GM19328 (cell line): ENCODE data around the gene NHP2.

Experiments used
- ATAC-seq: cut with Tn5 transposase; IDR thresholded peaks from one replicate; pipeline ENCODE4 v1.9.1; 2021; ENCODE audit warnings: mild to moderate bottlenecking, moderate library complexity; ENCODE audit not compliant: unreplicated experiment

The NHP2 gene

DNA sequence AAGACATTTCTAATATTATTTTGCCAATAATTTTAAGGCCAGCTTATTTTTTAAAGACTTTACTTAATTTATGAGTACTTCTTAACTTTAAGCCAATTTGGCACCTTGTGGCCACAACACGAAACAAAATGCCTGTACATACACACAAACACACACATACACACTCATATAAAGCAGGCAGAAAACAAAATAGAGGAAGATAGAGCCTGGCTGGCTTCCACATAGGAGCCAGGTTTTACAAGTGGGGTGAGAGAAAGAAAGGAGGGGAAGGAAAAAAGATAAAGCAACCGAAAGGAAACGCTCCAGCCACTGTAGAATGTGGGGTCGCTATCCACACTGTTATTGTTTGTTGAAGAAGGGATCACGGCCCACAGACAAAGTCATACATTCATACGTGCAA is 23.1 kb upstream of the NHP2 start:
- no peak for ATAC-seq

DNA sequence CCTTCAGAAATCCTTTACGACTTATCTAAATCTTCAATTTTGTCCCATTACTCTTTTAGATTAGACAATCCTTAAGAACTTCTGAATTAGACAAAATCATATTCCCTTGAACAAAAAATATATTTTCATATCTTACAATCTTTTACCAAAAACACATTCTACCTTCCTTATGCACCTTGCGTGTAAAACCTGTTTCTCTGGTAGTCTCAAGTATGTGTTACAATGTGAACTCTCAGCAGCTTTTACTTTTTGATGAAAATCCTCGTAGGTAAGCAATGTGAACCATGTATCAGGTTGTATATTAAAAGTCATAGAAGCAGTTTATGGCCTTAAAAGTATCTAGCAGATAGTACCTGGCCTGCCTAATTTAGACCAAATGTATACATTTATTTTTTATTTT is 20.8 kb upstream of the NHP2 start:
- ATAC-seq, result no peak

DNA sequence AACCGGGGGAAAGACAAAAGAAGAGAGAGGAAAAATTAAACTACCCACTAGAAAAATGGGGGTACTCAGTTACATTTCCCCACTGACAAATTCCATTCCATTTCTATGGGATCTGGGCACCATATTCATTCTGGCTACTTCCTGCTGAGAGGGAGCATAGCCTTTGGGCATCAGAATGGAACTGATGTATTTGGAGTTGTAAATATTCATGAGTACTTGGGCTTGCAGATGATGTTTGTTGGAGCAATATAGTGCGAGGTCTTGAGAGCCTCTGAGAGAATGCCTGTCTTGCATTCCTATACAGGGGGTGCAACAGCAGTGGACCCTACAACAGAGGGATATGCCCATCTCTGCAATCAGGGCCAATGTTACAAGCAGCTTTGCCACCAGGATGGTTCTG is 16.8 kb upstream of the NHP2 start:
- no peak for ATAC-seq

DNA sequence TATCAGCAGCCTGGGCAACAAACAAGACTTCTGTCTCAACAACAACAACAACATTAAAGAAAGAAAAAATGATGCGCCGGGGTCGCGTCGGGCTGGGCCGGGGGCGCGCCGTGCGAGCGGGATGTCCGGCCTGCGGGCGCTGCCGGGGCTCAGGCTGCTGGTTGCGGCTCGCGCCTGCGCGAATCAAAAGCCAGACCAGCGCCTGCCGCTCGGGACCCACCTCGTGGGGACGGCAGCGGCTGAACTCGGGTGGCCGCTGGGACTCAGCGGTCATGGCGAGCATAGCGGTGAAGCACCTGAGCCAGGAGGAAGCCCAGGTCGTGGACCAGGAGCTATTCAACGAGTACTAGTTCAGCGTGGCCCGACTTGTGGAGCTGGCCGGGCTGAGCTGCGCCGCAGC is 11.9 kb upstream of the NHP2 start:
- ATAC-seq, result no peak

DNA sequence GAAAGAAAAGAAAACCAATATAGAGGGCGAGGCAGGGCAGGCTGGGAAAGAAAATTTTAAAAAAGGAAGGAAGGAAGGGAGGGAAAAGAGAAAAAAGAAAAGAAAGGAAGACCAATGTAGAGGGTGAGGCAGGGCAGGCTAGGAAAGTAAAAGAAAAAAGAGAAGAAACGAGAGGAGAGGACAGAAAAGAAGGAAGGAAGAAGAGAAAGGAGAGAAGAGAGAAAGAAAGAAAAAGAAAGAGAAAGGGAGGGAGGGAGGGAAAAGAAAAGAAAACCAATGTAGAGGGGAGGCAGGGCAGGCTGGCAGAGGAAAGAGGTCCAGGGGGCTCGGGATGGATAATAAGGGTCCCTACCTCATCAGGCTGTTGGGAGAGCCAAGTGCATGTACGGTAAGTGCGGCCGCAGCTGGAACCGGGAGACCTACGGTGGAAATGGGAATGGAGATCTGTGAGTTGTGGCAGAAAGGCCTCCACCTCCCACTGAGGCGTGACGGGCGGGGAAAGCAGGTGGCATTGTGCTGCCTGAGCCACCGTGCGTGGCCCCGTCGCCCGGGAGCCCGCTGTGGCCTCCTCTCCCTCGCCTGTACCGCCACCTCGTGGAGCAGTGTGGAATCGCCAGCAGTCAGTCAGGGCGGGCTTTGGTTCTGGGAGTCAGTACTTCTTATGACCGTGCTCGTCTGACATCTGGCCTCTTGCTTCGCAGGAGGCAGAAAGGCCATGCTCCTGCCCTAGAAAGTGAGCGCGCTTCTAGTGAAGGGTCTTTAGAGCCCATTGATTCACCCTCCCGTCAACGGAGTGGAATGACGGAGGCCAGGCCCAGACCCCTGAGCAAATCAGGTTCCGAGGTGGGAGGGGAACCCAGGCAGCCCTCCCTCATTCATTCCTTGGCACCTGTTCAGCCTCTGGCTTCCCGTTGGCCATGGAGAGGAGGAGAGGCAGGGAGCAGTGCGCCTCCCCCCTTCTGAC is 10.4 kb upstream of the NHP2 start:
- peak; percentile 83 for ATAC-seq

DNA sequence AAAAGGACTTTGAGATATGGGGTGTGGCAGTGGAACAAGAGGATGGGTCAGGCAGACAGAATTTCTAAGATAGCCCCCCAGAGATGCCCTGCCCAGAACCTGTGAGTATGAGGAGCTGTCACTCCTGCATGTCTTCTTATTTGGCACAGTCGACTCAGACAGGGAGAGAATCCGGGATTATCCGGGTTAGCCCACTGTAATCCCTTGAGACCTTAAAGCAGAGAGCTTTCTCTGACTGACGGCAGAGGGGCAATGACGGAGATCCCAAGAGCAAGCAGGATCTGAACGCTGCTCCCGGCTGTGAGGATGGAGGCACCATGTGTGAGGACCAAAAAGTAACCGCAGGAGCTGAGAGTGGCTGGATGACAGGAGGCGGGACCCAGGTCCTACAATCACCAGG is 8.8 kb upstream of the NHP2 start:
- ATAC-seq, result no peak

DNA sequence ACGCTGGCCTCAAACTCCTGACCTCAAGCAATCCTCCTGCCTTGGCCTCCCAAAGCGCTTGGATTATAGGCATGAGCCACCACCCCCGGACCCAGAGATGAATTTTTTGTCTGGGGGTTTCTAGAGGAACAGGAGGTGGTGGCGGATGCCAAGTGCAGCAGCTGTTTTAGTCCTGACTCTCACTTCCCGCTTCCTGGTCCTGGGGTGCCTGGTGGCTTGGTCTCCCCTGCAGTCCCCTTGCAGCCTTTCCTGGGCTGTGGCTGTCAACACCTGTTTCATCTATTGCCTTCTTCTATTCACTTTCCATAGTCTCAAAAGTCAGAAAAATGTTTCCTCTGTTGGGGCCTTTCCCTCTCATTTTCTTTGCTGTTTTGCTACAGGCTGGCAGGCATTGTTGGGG is 6.5 kb upstream of the NHP2 start:
- ATAC-seq, result no peak

DNA sequence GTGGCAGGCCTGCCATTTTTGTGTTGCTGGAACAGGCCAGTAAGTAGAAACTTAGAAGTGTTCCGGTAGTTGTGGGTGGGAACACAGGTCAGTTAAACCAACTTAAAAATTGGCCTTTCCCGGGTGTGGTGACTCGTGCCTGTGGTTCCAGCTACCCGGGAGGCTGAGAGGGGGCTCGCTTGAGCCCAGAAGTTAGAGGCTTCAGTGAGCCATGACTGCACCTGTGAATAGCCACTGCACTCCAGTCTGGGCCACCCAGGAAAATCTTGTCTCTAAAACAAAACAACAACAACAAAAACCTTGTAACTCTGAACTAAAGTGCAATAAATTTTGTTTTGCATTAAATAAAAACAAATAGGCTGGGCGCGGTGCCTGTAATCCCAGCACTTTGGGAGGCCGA is 1.4 kb upstream of the NHP2 start:
- ATAC-seq, result no peak

DNA sequence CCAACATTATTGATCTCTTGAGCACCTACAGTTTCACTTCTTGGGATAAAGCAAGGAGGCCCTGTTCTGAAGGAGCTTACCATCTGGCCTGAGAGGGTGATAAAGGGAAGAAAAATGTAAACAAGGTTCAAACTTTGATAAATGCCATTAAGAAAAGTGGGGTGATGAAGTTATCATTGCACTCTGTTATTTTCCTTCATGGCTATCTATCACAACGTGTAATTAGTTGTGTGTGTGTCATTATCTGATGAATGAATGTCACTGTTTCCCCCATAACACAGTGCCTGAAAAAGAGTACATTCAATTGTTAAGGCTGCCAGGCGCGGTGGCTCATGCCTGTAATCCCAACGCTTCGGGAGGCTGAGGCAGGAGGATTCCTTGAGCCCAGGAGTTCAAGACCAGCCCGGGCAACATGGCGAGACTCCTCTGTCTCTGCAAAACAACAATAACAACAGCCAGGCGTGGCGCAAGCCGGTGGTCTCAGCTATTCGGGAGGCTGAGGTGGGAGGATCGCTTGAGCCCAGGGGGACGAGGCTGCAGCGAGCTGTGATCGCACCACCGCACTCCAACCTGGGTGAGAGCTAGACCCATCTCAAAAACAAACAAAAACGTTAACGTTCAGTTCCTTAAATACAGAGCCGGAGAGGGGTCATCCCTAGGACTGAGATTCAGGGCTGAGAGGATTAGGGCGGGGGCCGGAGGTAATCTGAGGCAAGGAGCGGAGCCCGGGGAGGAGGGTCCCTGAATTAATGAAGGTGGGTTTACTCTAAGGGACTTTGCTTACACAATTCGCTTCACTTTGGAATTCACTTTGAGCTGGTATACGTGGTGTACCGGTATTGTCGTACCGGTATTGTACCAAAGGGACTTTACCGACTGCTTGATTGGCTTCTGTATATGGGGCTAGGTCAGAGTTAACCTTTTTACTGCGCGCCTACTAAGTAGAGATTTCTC is 917 bp downstream of the NHP2 start:
- no peak for ATAC-seq

DNA sequence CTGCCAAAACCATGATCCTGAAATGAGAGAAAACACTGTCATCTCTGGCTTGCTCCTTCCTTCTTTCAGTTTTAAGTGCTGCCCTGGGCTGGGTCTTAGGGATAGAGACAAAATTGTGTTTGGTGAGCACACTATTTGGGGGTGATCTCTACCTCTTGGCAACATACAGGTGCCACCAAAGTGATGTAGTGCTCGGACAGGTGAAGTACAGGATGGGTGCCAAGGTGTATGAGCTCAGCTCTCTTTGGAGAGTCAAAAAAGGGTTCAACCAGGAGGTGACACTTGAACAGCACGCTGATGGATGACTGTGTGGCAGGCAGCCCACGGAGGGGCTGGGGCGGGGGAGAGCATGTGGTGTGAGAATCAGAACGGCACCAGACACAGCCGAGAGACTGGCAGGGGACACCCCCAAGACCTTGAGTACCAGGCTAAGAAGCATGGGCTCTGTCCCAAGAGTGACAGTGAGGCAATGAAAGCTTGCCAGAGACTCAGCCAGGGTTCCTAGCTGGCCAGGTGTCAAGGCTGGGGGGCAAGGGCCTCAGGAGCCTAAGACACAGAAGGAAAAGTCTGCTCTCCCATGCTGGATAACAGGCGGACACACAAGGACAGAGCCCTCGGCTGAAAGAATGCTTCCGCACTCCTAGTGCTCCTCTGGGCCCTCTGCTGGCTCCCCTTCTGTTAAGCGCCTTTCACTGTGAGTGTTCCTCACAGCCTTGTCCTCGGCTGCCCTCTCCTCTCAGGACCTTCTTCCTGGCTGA is 2.5 kb downstream of the NHP2 start:
- no peak for ATAC-seq

DNA sequence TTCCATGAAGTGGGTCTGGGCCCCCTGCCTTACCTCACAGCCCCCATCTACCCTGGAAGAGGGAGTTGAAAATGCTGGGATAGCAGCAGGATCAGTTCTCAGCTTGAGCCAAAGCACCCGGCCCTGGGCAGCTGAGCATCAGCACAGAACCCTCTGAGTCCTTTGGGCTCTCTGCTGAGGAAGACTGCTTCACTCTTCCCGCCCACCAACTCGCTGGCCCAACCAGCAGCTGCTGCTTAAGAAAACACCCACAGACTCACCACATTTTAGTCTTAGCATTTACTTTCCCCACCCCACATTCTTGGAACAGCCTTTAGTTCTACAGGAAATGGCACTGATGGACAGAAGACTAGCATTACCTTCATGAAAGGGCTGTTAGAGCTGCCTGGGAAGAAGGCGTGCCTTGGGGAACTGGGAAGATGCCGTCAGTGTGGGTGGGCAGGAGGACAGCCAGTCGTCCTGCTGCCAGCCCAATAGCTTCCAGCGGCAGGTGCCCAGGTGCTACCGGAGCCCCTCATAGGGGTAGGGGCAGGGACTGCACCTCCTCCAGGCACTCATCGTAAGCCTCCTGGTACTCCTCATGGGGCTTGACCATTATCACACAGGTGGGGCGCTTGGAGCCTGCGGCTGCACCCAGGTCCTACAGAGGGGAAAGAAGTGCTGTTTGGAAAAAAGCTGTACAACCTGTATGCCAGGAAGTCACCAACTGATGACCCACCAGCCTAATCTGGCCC is 4.3 kb downstream of the NHP2 start:
- ATAC-seq, result no peak

DNA sequence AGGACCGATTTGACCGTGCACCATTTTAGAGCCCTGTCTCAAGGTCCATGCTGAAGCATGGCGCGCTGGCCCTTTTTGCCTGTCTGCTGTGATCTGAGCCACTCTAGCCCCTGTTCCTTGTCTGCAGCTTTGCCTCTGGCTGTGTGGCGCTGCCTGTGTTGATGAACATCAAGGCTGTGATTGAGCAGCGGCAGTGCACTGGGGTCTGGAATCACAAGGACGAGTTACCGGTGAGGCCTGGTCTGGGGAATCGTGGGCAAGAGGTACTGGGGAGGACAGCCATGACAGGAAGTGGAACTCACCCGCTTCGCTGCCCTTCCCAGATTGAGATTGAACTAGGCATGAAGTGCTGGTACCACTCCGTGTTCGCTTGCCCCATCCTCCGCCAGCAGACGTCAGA is 6.3 kb downstream of the NHP2 start:
- ATAC-seq, result no peak

DNA sequence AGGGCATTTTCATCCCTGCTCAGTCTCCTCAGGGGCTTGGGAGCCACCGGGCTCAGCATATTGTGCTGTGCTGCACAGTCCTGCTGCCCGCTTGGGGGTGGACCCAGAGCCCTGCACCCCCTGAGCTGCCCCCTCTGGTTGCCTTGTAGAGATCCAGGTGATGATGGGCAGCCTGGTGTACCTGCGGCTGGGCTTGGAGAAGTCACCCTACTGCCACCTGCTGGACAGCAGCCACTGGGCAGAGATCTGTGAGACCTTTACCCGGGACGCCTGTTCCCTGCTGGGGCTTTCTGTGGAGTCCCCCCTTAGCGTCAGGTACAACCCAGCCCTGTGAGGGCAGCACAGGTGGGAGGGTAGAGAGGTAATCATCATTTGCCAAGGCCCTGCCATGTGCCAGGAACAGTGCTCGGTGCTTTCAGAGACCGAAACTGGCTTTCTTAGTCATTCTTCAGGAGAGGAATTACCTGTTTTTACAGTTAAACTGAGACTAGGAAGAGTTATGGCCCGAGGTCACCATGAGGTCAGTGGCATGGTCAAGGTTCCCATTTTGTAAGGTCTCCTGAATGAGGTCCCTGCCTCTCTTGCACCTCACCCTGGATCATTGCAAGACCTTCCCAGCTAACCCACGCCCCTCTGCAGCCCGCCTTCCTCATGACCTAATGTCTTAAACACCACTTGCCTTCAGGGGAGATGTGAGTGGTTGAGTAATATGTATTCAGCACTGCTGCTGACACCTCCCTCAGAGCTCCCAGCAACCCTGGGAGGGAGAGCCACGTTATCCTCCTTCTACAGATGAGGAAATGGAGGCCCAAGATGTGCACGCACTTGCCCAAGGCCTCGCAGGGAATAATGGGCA is 7.5 kb downstream of the NHP2 start:
- no peak for ATAC-seq

DNA sequence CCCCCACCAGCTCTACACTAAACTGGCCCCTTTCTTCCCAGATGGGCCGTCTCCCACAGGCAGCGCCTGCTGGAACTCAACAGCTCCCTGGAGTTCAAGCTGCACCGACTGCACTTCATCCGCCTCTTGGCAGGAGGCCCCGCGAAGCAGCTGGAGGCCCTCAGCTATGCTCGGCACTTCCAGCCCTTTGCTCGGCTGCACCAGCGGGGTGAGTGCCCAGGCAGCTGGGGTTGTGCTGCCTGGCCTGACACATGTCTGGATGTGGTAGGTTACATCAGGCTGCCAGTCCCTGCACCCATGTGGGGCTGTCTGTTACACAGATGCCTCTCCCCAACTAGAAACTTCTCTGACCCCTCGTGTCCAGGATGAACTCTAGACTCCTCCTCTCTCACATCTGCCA is 9.8 kb downstream of the NHP2 start:
- no peak for ATAC-seq

DNA sequence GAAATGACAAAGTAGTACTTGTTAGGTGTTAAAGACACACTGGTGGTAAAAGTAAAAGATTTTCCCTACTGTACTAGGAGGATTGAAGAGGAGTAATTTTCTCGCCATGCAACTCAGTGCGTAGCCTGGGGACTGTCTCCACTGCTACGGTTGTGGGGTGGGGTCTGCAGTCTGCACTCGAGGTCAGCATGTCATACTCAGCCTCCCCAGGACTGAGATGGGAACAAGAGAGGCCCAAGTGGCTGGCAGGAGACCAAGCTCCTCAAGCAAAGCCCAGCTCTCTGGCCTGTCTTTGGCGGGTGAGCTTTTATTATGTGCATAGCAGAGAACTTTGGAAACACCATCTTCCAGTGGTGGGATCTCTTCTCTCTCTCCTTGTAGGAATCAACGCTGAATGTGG is 10.4 kb downstream of the NHP2 start:
- ATAC-seq, result no peak

DNA sequence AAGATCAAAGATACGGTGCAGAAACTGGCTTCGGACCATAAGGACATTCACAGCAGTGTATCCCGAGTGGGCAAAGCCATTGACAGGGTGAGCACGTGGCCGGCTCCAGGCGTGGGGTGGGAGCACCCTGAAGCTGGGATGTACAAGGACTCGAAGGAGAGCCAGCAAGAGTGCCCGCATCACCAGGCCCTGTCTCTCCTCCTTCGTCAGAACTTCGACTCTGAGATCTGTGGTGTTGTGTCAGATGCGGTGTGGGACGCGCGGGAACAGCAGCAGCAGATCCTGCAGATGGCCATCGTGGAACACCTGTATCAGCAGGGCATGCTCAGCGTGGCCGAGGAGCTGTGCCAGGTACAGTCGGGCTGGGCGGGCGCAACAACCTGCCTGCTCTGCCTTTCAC is 11.0 kb downstream of the NHP2 start:
- no peak for ATAC-seq

DNA sequence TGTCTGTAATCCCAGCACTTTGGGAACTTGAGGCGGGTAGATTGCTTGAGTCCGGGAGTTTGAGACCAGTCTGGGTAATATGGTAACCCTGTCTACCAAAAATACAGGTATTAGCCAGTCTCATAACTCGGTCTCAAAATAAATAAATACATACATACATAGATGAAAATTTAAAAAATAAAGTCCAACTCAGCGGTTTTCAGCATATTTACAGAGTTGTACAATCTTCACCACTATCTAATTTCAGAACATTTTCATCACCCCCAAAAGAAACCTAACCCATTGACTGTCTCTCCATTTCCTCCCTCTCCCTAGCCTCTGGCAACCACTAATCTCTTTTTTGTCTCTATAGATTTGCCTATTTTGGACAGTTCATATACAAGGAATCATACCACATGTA is 12.1 kb downstream of the NHP2 start:
- no peak for ATAC-seq

DNA sequence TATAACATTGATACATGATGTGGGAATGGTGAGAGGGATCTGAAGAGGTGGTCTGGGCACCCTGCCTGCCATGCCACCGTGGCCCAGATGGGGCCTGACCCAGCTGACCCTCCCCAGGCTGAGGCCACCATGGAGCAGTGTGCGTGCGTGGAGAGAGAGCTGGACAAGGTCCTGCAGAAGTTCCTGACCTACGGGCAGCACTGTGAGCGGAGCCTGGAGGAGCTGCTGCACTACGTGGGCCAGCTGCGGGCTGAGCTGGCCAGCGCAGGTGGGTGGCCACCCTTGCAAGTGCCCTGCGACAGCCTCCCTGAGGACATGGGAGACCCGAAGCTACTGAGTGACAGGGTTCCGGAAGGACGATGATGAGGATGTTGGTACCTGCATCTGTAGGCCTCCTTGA is 15.7 kb downstream of the NHP2 start:
- no peak for ATAC-seq

DNA sequence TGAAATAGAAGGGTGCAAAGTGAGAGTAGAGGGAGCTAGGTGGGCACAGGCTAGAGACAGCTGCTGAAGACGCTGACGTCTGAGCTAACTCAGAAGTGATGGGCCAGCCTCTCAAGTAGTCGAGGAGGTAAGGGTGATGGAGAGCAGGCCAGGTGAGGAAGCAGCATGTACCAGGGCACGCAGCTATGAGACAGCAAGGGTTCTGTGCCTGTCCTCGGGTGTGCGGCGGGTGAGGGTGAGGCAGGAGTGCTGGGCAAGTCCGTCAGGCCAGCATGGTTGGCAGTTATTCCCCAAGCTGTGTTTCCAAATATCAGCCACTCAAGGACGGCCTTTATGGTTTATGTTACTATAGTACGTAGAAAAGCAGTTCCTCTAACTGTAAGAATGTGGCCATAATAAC is 16.7 kb downstream of the NHP2 start:
- no peak for ATAC-seq
